ENCODE measurements around the gene HGD. TPM values are rescaled to one million over a fixed set of nuclear protein-coding genes. Genes with fewer than 3 reads are reported as not detected.

Gene HGD
- total RNA-seq, 1 donor from 2014 or later, result 0.52 TPM

- H3K4me1 Mint-ChIP-seq (ENCODE audit: low read depth, unreplicated experiment), result peaks cover 3% of the 10 kb centered on the region
- no peak overlapping the region for H3K27ac Mint-ChIP-seq (ENCODE audit: unreplicated experiment)
- no peaks in the 10 kb centered on the region for H3K9me3 Mint-ChIP-seq (ENCODE audit: unreplicated experiment)
- H3K4me1 ChIP-seq (ENCODE audit: insufficient read depth, low read length), result no peaks in the 10 kb centered on the region
- H3K9ac ChIP-seq (ENCODE audit: low read length), result no peak overlapping the region
- TF ChIP-seq EZH2 (IDR thresholded peaks at IDR 0.05; ENCODE audit: insufficient read depth, low read length) (no peak), CTCF (IDR thresholded peaks at IDR 0.05; ENCODE audit: insufficient read depth, low read depth, low read length) (no peak)
- H3K27me3 Mint-ChIP-seq (ENCODE audit: low read depth, unreplicated experiment), result no peaks in the 10 kb centered on the region
- no peaks in the 10 kb centered on the region for H4K20me1 ChIP-seq (ENCODE audit: insufficient read depth, low read length)
- no peak overlapping the region for H3K4me3 Mint-ChIP-seq (ENCODE audit: unreplicated experiment)
- no peak for FAIRE-seq
- H3K4me2 ChIP-seq (ENCODE audit: low read length), result no peak overlapping the region
- no peaks in the 10 kb centered on the region for H3K9me3 ChIP-seq (ENCODE audit: insufficient read depth, low read depth, low read length)
- H2AFZ ChIP-seq (ENCODE audit: low read depth, low read length), result no peak overlapping the region
- H3K27me3 ChIP-seq (ENCODE audit: insufficient read depth, low read length), result no peaks in the 10 kb centered on the region
- H3K4me3 ChIP-seq (ENCODE audit: insufficient read depth, low read depth, low read length), result no peak overlapping the region
- no peaks in the 10 kb centered on the region for H3K36me3 Mint-ChIP-seq (ENCODE audit: low read depth, unreplicated experiment)
- H3K79me2 ChIP-seq (ENCODE audit: insufficient read depth, low read length), result peaks cover 4% of the 10 kb centered on the region
- peaks cover 5% of the 10 kb centered on the region for H3K36me3 ChIP-seq (ENCODE audit: insufficient read depth, low read length)
- H3K27ac ChIP-seq (ENCODE audit: low read depth, low read length), result no peak overlapping the region
- DNase-seq (ENCODE audit: low read depth), result no peak
Measured at GRCh38 chr3:120710369-120710768, 28.3 kb upstream of the HGD start.

GRCh38 chr3:120708408-120708807, 26.4 kb upstream of the HGD start:
- Histone ChIP-seq H4K20me1 (ENCODE audit: insufficient read depth, low read length) (no peaks in the 10 kb centered on the region), H3K79me2 (ENCODE audit: insufficient read depth, low read length) (peaks cover 4% of the 10 kb centered on the region), H2AFZ (ENCODE audit: low read depth, low read length) (no peak overlapping the region), H3K27me3 (ENCODE audit: insufficient read depth, low read length) (no peaks in the 10 kb centered on the region), H3K9me3 (ENCODE audit: insufficient read depth, low read depth, low read length) (no peaks in the 10 kb centered on the region), H3K9ac (ENCODE audit: low read length) (no peak overlapping the region), H3K4me2 (ENCODE audit: low read length) (no peak overlapping the region), H3K36me3 (ENCODE audit: insufficient read depth, low read length) (peaks cover 14% of the 10 kb centered on the region), H3K4me1 (ENCODE audit: insufficient read depth, low read length) (no peaks in the 10 kb centered on the region), H3K4me3 (ENCODE audit: insufficient read depth, low read depth, low read length) (no peak overlapping the region), H3K27ac (ENCODE audit: low read depth, low read length) (no peak overlapping the region)
- H3K27ac Mint-ChIP-seq (ENCODE audit: unreplicated experiment), result no peak overlapping the region
- FAIRE-seq (no peak), DNase-seq (ENCODE audit: low read depth) (no peak)
- no peaks in the 10 kb centered on the region for H3K27me3 Mint-ChIP-seq (ENCODE audit: low read depth, unreplicated experiment)
- H3K4me1 Mint-ChIP-seq (ENCODE audit: low read depth, unreplicated experiment), result peaks cover 3% of the 10 kb centered on the region
- TF ChIP-seq EZH2 (IDR thresholded peaks at IDR 0.05; ENCODE audit: insufficient read depth, low read length) (no peak), CTCF (IDR thresholded peaks at IDR 0.05; ENCODE audit: insufficient read depth, low read depth, low read length) (no peak)
- H3K4me3 Mint-ChIP-seq (ENCODE audit: unreplicated experiment), result no peak overlapping the region
- peaks cover 3% of the 10 kb centered on the region for H3K9me3 Mint-ChIP-seq (ENCODE audit: unreplicated experiment)
- H3K36me3 Mint-ChIP-seq (ENCODE audit: low read depth, unreplicated experiment), result peaks cover 9% of the 10 kb centered on the region

- peaks cover 14% of the 10 kb centered on the region for H3K36me3 ChIP-seq (ENCODE audit: insufficient read depth, low read length)
- H3K9ac ChIP-seq (ENCODE audit: low read length), result no peak overlapping the region
- no peak for FAIRE-seq
- H3K36me3 Mint-ChIP-seq (ENCODE audit: low read depth, unreplicated experiment), result peaks cover 16% of the 10 kb centered on the region
- no peak overlapping the region for H3K27ac ChIP-seq (ENCODE audit: low read depth, low read length)
- no peak overlapping the region for H3K4me2 ChIP-seq (ENCODE audit: low read length)
- no peak for DNase-seq (ENCODE audit: low read depth)
- H3K9me3 ChIP-seq (ENCODE audit: insufficient read depth, low read depth, low read length), result no peaks in the 10 kb centered on the region
- H3K4me3 Mint-ChIP-seq (ENCODE audit: unreplicated experiment), result no peak overlapping the region
- no peak overlapping the region for H3K27ac Mint-ChIP-seq (ENCODE audit: unreplicated experiment)
- H3K9me3 Mint-ChIP-seq (ENCODE audit: unreplicated experiment), result peaks cover 7% of the 10 kb centered on the region
- H2AFZ ChIP-seq (ENCODE audit: low read depth, low read length), result no peak overlapping the region
- no peaks in the 10 kb centered on the region for H3K27me3 ChIP-seq (ENCODE audit: insufficient read depth, low read length)
- H3K4me1 ChIP-seq (ENCODE audit: insufficient read depth, low read length), result no peaks in the 10 kb centered on the region
- H3K4me3 ChIP-seq (ENCODE audit: insufficient read depth, low read depth, low read length), result no peak overlapping the region
- peaks cover under 1% of the 10 kb centered on the region for H3K79me2 ChIP-seq (ENCODE audit: insufficient read depth, low read length)
- no peaks in the 10 kb centered on the region for H3K4me1 Mint-ChIP-seq (ENCODE audit: low read depth, unreplicated experiment)
- H4K20me1 ChIP-seq (ENCODE audit: insufficient read depth, low read length), result no peaks in the 10 kb centered on the region
- TF ChIP-seq EZH2 (IDR thresholded peaks at IDR 0.05; ENCODE audit: insufficient read depth, low read length), result no peak
- TF ChIP-seq CTCF (IDR thresholded peaks at IDR 0.05; ENCODE audit: insufficient read depth, low read depth, low read length), result no peak
- no peaks in the 10 kb centered on the region for H3K27me3 Mint-ChIP-seq (ENCODE audit: low read depth, unreplicated experiment)
Measured at GRCh38 chr3:120706950-120707349, 24.9 kb upstream of the HGD start.

Measured in astrocyte (in vitro differentiated cells and primary cell).